Suprapubic skin (tissue), 3 donors: ENCODE data around the gene RGS4.

ENCODE experiments used
- EP300 ChIP-seq: sonication (generic); formaldehyde crosslinking; IDR thresholded peaks from one replicate; pipeline ENCODE4 v1.6.1; 2017; ENCODE audit warnings: antibody characterized with exemption
- TF ChIP-seq, protein P1 (sequence below), 2 donors: fragments of 200-600 bp in 1 of 2; fragments of 450-650 bp in 1 of 2; sonication (generic) in 1 of 2; IDR thresholded peaks; one replicate each; pipeline ENCODE4 v1.5.1; 2016 to 2019; ENCODE audit warnings: antibody characterized with exemption in 2 of 2, mild to moderate bottlenecking in 1 of 2, moderate library complexity in 1 of 2

DNA sequence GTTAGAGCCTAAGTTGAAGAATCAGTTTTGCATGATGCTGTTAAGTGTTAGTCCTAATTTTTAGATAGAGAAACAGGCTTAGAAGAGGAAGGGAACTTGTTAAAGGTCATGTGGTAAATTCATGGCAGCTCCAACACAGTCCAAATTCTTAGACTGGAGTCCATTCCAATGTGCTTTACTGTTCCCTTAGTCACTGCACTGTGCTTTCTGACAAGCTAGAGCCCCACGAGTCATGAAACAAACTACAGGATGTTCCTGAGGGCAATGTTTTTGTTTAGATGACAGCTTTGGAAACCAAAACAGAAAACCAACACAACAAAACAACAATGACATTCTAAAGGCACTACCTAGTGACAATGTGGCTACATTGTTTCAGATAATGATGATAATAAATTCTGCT lies 23.1 kb upstream of the RGS4 start:
- TF ChIP-seq, protein P1, sequence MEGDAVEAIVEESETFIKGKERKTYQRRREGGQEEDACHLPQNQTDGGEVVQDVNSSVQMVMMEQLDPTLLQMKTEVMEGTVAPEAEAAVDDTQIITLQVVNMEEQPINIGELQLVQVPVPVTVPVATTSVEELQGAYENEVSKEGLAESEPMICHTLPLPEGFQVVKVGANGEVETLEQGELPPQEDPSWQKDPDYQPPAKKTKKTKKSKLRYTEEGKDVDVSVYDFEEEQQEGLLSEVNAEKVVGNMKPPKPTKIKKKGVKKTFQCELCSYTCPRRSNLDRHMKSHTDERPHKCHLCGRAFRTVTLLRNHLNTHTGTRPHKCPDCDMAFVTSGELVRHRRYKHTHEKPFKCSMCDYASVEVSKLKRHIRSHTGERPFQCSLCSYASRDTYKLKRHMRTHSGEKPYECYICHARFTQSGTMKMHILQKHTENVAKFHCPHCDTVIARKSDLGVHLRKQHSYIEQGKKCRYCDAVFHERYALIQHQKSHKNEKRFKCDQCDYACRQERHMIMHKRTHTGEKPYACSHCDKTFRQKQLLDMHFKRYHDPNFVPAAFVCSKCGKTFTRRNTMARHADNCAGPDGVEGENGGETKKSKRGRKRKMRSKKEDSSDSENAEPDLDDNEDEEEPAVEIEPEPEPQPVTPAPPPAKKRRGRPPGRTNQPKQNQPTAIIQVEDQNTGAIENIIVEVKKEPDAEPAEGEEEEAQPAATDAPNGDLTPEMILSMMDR (IDR thresholded peaks at IDR 0.05), result no peak
- TF ChIP-seq EP300, result no peak
